HG03039 (cell line): ENCODE data around the gene KASH5.
"Not testable (repeated sequence)": the region's sequence is repeated elsewhere in the genome, so short reads cannot be mapped to it uniquely, and the experiment has no call there.

Source experiments
- ATAC-seq: cut with Tn5 transposase; IDR thresholded peaks from one replicate; pipeline ENCODE4 v1.9.1; 2021; ENCODE audit warnings: mild to moderate bottlenecking, moderate library complexity; ENCODE audit not compliant: unreplicated experiment

Gene KASH5

GRCh38 chr19:49361438-49362047, 26.5 kb upstream of the KASH5 start:
- ATAC-seq: no peak

DNA sequence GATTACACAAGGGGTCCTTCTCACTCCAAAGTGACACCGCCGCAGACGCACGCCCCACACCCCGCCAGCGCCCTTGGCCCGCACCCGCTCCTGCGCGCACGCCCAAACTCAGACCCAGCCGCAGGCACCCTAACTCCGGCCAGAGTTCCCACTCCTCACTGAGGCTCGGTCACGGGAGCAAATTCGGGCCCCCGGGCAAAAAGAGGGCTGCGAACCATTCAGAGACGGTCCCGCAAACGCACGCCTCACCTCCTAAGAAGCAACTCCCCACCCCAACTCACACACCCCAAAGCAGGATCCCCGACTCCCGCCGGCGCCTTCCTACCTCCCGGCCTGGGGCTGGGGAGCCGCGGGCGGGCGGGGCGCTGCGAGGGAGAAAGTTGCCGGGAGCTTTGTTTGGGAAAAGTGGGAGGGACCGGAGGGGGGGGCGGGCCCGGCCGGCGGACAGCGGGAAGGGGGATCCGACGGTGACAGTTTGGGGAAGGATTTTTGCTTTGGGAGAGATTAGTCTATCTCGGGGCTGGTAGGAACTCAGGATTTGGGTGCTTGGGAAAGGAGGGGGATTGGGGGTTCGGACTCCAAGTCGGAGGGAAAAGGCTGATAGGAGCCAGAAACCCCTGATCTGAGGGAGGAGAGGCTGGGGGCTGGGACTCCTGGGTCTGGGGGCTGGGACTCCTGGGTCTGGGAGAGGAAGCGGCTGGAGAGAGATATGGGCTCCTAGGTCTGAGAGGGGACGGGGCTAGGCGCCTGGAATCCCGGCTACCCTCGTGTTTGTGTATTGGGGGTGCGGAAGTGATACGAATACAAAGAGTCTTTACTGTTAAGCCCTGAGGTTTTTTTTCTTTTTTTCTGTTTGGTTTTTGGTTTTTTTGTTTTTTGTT, 25.8 kb upstream of the KASH5 start, which contains the start of gene TEAD2:
TSS of gene TEAD2 (minus strand) at position 369 of the 881 bp plus-strand sequence. CDS start 2,341 bp downstream, outside the sequence.
- ATAC-seq: no peak

GRCh38 chr19:49362929-49363267, 25.2 kb upstream of the KASH5 start:
- no peak for ATAC-seq

GRCh38 chr19:49363268-49364082, 24.6 kb upstream of the KASH5 start, which contains the start of gene DKKL1:
Gene DKKL1 (plus strand): TSS chr19:49363877. CDS start chr19:49363999, 122 bp downstream.
- ATAC-seq: no peak

DNA sequence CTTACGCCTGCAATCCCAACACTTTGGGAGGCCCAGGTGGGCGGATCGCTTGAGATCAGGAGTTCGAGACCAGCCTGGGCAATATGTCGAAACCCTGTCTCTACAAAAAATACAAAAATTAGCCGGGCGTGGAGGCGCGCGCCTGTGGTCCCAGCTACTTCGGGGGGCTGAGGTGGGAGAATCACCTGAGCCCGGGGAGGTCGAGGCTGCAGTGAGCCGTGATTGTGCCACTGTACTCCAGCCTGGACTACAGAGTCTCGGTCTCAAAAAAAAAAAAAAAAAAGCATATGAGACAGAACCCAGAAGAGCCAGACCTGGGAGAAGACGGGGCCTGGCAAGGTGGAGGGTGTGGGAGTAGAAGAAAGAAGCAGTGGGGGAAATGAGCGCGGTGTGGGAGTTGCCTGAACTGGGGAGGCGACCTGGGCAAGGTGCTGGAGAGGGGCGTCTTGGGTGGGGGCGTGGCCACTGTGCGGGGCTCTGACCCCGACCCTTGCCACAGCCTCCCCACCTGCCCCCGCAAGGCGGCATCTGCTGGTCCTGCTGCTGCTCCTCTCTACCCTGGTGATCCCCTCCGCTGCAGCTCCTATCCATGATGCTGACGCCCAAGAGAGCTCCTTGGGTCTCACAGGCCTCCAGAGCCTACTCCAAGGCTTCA, 23.8 kb upstream of the KASH5 start:
- no peak for ATAC-seq

DNA sequence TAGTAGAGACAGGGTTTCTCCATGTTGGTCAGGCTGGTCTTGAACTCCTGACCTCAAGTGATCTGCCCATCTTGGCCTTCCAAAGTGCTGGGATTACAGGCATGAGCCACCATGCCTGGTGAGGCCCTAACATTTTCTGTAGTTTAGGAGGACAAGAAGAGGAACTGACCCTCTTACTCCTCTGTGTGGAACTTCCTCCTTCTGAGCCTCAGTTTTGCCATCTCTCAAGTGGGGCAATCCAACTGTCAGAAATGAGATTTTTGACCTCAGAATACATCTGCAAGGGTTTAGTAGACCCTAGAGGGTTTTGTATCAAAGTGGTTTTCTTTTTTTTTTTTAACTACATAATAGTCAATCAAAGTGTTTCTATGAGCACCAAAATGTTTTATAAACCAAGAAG, 21.9 kb upstream of the KASH5 start:
- no peak for ATAC-seq

DNA sequence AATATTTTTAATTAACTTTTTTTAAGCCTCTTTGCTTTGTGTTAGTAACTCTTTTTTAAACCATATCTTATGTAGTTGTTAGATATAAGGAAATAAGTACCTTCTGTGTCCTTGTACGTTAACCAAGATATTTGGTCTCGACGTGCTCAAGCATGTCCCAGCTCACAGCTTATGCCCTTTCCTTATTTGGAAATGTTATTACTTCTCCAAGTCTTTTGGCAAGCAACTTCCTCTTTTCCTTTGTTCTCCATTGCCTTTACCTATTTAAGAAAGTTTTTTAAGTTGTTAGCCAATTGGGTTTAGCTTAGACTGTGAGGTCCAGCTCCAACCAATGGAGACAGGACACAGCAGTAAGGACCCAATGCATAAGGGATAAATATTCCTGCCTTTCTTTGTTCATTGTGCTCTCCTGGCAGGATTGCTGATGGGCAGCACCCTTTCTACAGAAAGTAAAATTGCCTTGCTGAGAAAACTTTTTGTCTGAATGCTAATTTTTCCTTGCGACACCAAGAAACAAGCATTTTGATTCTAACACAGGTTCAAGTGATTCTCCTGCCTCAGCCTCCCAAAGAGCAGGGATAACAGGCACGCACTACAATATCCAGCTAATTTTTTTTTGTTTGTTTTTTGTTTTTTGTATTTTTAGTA, 19.2 kb upstream of the KASH5 start:
- ATAC-seq: no peak

DNA sequence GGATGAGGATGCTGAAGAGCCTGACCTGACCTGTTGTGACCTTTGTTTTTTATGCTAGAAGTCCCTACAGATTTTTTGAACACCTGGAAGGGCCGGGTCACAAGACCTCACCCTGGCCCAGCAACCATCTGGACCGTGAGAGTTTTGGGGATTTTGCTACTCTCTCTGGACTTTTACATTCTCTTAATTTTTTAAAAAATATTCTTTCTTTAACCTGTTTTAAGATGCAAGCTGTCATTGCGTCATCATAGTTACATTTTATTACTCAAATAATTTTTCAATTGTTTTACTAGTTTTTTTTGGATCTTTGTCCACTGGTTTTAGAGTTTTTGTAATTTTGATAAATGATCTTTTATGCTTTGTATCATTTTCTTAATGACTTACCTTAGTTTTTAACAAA, 16.9 kb upstream of the KASH5 start:
- ATAC-seq: no peak

GRCh38 chr19:49373174-49373573, 14.9 kb upstream of the KASH5 start:
- ATAC-seq: not testable (repeated sequence)

DNA sequence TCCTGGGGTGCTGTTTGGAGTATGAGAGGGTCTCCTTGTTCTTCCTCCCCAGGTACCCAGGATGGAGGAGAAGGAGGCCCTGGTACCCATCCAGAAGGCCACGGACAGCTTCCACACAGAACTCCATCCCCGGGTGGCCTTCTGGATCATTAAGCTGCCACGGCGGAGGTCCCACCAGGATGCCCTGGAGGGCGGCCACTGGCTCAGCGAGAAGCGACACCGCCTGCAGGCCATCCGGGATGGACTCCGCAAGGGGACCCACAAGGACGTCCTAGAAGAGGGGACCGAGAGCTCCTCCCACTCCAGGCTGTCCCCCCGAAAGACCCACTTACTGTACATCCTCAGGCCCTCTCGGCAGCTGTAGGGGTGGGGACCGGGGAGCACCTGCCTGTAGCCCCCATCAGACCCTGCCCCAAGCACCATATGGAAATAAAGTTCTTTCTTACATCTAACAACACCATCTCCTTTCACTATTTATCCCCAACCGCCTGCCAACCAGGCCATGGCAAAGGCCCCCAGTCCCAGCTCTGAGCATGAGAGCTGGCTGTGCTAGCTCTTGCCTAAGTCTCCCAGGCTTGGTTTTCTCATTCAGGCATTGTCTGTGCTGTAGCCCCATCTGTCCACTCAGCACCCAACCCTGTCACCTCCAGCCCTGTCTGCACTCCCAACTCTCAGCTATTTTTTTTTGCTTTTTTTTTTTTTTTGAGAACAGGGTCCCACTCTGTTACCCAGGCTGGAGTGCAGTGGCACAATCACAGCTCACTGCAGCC, 13.2 kb upstream of the KASH5 start:
- ATAC-seq: no peak

DNA sequence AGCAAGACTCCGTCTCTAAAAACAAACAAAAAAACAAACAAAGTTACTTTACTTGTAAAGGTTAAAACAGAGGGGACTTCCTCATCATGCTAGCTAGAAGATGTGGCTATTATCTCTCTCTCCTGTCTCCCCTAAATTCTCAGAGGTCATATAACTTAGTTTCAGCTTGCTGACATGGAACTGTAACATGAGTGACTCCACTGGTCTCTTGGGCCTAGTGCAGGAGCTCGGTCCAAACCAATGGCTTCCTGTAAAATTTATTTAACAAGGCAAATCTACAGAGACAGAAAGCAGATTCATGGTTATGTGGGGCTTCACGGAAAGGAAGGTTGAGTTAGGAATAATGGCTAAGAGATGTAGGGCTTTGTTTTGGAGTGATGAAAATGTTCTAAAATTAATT, 9.5 kb upstream of the KASH5 start:
- no peak for ATAC-seq

DNA sequence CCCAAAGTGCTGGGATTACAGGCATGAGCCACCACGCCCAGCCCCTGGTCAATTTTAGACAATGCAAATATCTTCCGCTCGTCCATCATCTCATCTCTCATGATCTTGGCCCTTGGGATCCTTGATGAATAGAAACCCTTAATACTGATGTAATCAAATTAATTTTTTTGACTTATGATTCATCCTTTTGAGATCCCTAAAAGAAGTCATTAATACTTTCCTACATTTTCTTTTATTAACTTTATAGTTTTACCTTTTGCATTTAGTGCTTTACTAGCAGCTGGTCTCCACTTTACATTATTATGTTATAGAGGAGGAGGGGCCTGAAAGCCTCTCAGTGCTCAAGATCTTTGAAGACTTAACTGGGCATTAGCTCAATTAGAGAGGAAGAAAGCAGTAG, 7.7 kb upstream of the KASH5 start:
- no peak for ATAC-seq

DNA sequence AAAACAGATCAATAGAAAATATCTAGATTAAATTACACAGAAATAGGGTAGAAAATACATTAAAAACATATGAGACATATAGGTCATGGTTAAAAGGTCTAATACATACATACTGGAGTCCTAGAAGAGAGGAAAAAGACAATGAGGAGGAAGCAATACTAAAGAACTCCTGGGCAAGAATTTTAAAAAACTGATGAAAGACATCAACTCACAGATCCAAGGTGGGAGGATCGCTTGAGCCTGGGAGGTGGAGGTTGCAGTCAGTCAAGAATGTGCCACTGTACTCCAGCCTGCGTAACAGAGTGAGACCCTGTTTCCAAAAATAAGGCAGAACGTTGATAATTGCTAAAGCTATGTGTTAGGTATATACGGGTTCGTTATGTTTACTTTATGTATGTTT, 5.4 kb upstream of the KASH5 start:
- ATAC-seq: no peak

- no peak for ATAC-seq
Measured at GRCh38 chr19:49383599-49383998, 4.5 kb upstream of the KASH5 start.

- no peak for ATAC-seq
Measured at GRCh38 chr19:49389406-49389805, 1.4 kb downstream of the KASH5 start.

DNA sequence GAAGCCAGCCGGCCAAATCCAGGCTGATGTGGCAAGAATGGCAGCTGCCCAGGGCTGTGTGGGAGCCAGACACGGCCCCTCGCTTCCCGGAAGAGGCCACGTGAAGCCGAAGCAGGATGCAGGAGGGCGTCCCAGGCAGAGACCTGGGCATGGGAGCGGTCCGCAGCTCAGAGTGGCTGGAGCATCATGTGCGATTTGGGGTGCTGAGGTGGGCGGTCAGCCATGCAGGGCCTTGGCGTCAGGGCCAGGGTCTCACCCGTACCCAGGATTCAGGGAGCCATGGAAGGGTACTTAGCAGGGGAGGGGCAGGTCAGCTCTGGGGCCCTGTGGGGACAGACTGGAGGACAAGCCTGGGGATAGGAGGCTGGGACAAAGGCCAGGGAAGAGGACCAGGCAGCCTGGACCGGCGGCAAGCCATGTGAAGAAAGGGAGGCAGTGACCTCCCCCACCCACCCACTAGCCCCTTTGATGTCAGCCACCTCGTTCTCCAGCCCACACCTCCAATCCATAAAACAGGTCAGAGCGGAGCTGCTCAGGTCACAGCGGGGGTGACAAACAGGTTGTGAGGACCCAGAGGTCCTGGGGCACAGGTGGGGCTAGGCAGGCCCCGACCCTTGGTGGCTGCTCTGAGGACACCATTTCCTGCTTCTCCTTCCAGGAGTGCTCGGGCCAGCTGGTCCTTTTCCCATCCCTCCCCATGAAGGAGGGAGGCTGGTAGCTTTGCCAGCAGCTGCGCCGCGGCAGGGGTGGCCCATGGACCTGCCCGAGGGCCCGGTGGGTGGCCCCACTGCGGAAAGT, 2.3 kb downstream of the KASH5 start:
- ATAC-seq: no peak

DNA sequence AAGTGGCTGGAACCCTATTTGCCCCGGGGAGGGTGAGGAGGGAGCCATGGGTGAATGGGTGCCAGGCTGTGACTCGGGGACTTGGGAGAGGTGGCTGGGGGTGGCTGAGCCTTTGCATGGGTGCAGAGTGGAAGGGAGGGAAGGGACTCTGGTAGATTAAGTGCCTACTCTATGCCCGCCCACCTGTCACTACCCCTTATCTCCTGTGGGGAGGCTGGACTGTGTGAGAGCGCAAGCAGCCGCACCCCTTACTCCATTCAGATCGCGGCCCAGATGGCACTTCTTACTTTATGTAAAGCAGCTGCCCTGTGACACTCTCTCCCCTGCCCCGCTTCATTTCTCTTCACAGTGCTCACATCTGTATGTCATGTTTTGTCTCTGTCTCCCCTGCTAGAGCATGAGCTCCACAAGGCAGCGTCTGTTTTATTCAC, 2.9 kb downstream of the KASH5 start:
- ATAC-seq: no peak

GRCh38 chr19:49391581-49392399, 3.7 kb downstream of the KASH5 start:
- ATAC-seq: no peak
